ENCODE measurements around the gene GBF1.

GRCh38 chr10:102382871-102383270, 137.5 kb downstream of the GBF1 start:
- TF ChIP-seq CTCF (IDR thresholded peaks at IDR 0.05) (no peak), POLR2A (IDR thresholded peaks at IDR 0.05) (no peak)
